ENCODE results near the gene PODN.

- TF ChIP-seq ARNT (IDR thresholded peaks at IDR 0.05) (no peak), LEF1 (IDR thresholded peaks at IDR 0.05; ENCODE audit: borderline replicate concordance) (no peak), CTBP1 (IDR thresholded peaks at IDR 0.05; ENCODE audit: borderline replicate concordance) (no peak), BHLHE40 (IDR thresholded peaks at IDR 0.05; ENCODE audit: borderline replicate concordance) (no peak)
These were observed 14.9 kb downstream of the PODN start for GRCh38 chr1:53076721-53077598.
